Effector memory CD4-positive, alpha-beta T cell (primary cell): ENCODE measurements around the gene PPP1CA.

Experiments used
- DNase-seq, 3 donors: peaks; one replicate each; pipeline ENCODE4 v3.0.0-alpha.2; 2020
- H3K27ac ChIP-seq: 2 replicates; pipeline ENCODE4 v1.7.0; 2013; ENCODE audit warnings: mild to moderate bottlenecking, low read length, moderate library complexity; ENCODE audit not compliant: insufficient read depth, poor library complexity, severe bottlenecking
- H3K27me3 ChIP-seq: replicated peaks from 2 replicates; pipeline ENCODE4 v1.7.0; 2013; ENCODE audit warnings: mild to moderate bottlenecking, low read length; ENCODE audit not compliant: insufficient read depth, control insufficient read depth, poor library complexity, severe bottlenecking
- H3K36me3 ChIP-seq: 2 replicates; pipeline ENCODE4 v1.7.0; 2013; ENCODE audit warnings: mild to moderate bottlenecking, low read length, moderate library complexity; ENCODE audit not compliant: control insufficient read depth, insufficient read depth
- H3K4me1 ChIP-seq: 2 replicates; pipeline ENCODE4 v1.7.0; 2013; ENCODE audit warnings: low read length, mild to moderate bottlenecking; ENCODE audit not compliant: control insufficient read depth, insufficient read depth, poor library complexity, severe bottlenecking
- H3K4me3 ChIP-seq: 2 replicates; pipeline ENCODE4 v1.7.0; 2013; ENCODE audit warnings: low read length, low read depth, mild to moderate bottlenecking; ENCODE audit not compliant: insufficient read depth, poor library complexity, severe bottlenecking
- H3K9me3 ChIP-seq: 2 replicates; pipeline ENCODE4 v1.7.0; 2013; ENCODE audit warnings: mild to moderate bottlenecking, low read length, moderate library complexity; ENCODE audit not compliant: control insufficient read depth

Gene PPP1CA

GRCh38 chr11:67423891-67424613, 22.4 kb upstream of the PPP1CA start:
- Histone ChIP-seq H3K27ac (no peak overlapping the region), H3K9me3 (no peaks in the 10 kb centered on the region), H3K27me3 (no peaks in the 10 kb centered on the region), H3K36me3 (no peaks in the 10 kb centered on the region), H3K4me3 (no peak overlapping the region), H3K4me1 (peaks cover 32% of the 10 kb centered on the region)
- DNase-seq: no peak

- Histone ChIP-seq H3K36me3 (no peaks in the 10 kb centered on the region), H3K27me3 (no peaks in the 10 kb centered on the region), H3K9me3 (no peaks in the 10 kb centered on the region), H3K27ac (no peak overlapping the region), H3K4me1 (peaks cover 34% of the 10 kb centered on the region), H3K4me3 (no peak overlapping the region)
- DNase-seq: no peak
These were observed 21.8 kb upstream of the PPP1CA start for GRCh38 chr11:67423466-67423865.

GRCh38 chr11:67422891-67423290, 21.2 kb upstream of the PPP1CA start:
- Histone ChIP-seq H3K27me3 (no peaks in the 10 kb centered on the region), H3K4me1 (peaks cover 39% of the 10 kb centered on the region), H3K27ac (no peak overlapping the region), H3K4me3 (no peak overlapping the region), H3K36me3 (no peaks in the 10 kb centered on the region), H3K9me3 (no peaks in the 10 kb centered on the region)
- DNase-seq: no peak

- peak overlapping the region; percentile 68 for H3K27ac ChIP-seq
- H3K4me1 ChIP-seq: peaks cover 45% of the 10 kb centered on the region
- no peak overlapping the region for H3K4me3 ChIP-seq
- DNase-seq: no peak
- no peaks in the 10 kb centered on the region for H3K36me3 ChIP-seq
- H3K27me3 ChIP-seq: no peaks in the 10 kb centered on the region
- no peaks in the 10 kb centered on the region for H3K9me3 ChIP-seq
These were observed 19.9 kb upstream of the PPP1CA start for GRCh38 chr11:67421430-67422031.

GRCh38 chr11:67420646-67421429, 19.2 kb upstream of the PPP1CA start:
- Histone ChIP-seq H3K27ac (peak overlapping the region; percentile 68), H3K4me1 (peaks cover 52% of the 10 kb centered on the region)

GRCh38 chr11:67420147-67420645, 18.5 kb upstream of the PPP1CA start:
- Histone ChIP-seq H3K4me1 (peaks cover 55% of the 10 kb centered on the region), H3K9me3 (no peaks in the 10 kb centered on the region), H3K27me3 (no peaks in the 10 kb centered on the region), H3K27ac (peak overlapping the region; percentile 68), H3K36me3 (no peaks in the 10 kb centered on the region), H3K4me3 (peak overlapping the region; percentile 53)
- DNase-seq: no peak

More at GRCh38 chr11:67420646-67421429, 19.2 kb upstream of the PPP1CA start:
- no peaks in the 10 kb centered on the region for H3K36me3 ChIP-seq
- no peaks in the 10 kb centered on the region for H3K27me3 ChIP-seq
- DNase-seq: peak; percentile 96 to 98 (median 97)
- peak overlapping the region; percentile 53 for H3K4me3 ChIP-seq
- no peaks in the 10 kb centered on the region for H3K9me3 ChIP-seq

GRCh38 chr11:67419325-67420049, 17.8 kb upstream of the PPP1CA start:
- Histone ChIP-seq H3K9me3 (no peaks in the 10 kb centered on the region), H3K4me3 (peak overlapping the region; percentile 53), H3K36me3 (no peaks in the 10 kb centered on the region), H3K4me1 (peaks cover 62% of the 10 kb centered on the region), H3K27me3 (no peaks in the 10 kb centered on the region), H3K27ac (peak overlapping the region; percentile 68)
- no peak for DNase-seq

- no peaks in the 10 kb centered on the region for H3K27me3 ChIP-seq
- H3K4me1 ChIP-seq: peaks cover 64% of the 10 kb centered on the region
- DNase-seq: no peak
- peak overlapping the region; percentile 78 for H3K27ac ChIP-seq
- peak overlapping the region; percentile 53 for H3K4me3 ChIP-seq
- no peaks in the 10 kb centered on the region for H3K9me3 ChIP-seq
- H3K36me3 ChIP-seq: no peaks in the 10 kb centered on the region
These were observed 17.0 kb upstream of the PPP1CA start for GRCh38 chr11:67418476-67419281.

GRCh38 chr11:67417425-67417824, 15.8 kb upstream of the PPP1CA start:
- Histone ChIP-seq H3K27me3 (no peaks in the 10 kb centered on the region), H3K4me3 (peak overlapping the region; percentile 31), H3K27ac (peak overlapping the region; percentile 78), H3K36me3 (no peaks in the 10 kb centered on the region), H3K4me1 (peaks cover 77% of the 10 kb centered on the region), H3K9me3 (no peaks in the 10 kb centered on the region)
- no peak for DNase-seq
